Dermis blood vessel endothelial cell (primary cell): ENCODE measurements around the gene RAP1GAP2. TPM values are rescaled to one million over a fixed set of nuclear protein-coding genes. Genes with fewer than 3 reads are reported as not detected.
A peak's percentile ranks its signal among the peaks of the same experiment; 100 is the strongest.
"Not testable (repeated sequence)": the region's sequence is repeated elsewhere in the genome, so short reads cannot be mapped to it uniquely, and the experiment has no call there.

Experiments
- DNase-seq: peaks from one replicate; pipeline ENCODE4 v3.0.0; 2010
- total RNA-seq: library from RNA; depleted of rRNA; stranded (reverse); fragments of >200 nt; gene quantifications from 2 replicates; pipeline ENCODE4 v1.2.3, GENCODE V29; 2014

Gene RAP1GAP2
- total RNA-seq, 1 donor from 2014 or later, result 4.1 TPM

DNA sequence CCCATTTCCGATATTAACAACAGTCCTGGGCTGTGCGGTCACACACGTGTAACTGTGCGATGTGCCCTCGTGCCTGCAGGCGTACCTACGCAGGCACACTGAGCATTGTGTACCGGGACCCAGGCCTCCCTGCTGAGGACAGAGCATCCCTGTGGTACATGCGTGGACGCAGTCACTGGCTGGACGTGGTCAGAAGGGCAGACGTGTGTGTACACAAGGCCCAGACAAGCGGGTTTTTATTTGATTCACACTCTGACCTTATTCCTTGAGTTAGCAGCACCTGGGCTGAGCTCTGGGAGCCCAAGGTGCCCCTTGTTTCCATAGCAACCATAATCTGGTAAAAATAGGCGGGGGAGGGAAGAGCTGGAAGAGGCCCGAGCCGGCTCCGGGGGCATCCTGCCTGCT is 19.5 kb downstream of the RAP1GAP2 start:
- no peak for DNase-seq

GRCh38 chr17:2816688-2817087 is 20.4 kb downstream of the RAP1GAP2 start:
- DNase-seq, result no peak

GRCh38 chr17:2819294-2819693 is 23.1 kb downstream of the RAP1GAP2 start:
- DNase-seq, result not testable (repeated sequence)

DNA sequence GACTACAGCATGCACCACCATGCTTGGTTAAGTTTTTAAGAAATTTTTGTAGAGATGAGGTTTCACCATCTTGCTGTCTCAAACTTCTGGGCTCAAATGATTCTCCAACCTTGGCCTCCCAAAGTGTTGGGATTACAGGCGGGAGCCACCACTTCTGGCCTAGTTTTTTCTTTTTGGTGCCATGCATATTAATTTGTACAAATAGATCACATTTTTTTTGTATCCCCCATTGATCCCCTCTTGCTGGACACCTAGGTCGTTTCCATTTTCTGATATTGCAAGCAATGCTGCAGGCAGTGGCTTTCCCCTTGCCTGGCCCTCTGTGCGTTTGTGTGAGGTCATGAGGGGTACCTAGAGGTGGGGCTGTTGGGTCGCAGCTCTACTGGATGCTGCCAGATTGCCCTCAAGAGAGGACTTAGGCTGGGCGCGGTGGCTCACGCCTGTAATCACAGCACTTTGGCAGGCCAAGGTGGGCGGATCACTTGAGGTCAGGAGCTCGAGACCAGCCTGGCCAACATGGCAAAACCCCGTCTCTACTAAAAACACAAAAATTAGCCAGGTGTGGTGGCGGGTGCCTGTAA is 23.8 kb downstream of the RAP1GAP2 start:
- no peak for DNase-seq

DNA sequence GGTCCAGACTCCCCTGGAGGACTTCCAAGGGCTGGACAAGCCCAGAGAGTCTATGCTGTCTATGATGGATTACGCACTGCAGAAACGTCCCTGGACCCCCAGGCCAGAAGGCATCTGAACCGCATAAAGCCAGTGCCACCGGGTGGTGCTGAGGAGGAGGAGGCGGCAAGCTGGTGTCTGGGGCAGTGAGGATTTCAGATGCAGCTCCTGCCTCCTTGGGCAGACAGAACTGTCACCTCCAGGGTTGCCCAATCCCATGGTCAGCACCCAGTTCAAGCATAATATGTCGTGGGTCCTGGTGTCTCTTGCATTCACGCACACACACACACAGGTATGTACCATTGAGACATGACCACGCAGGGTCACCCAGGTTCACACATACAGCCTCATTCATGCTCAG is 25.6 kb downstream of the RAP1GAP2 start:
- no peak for DNase-seq

GRCh38 chr17:2822358-2822757 is 26.1 kb downstream of the RAP1GAP2 start:
- DNase-seq, result no peak

DNA sequence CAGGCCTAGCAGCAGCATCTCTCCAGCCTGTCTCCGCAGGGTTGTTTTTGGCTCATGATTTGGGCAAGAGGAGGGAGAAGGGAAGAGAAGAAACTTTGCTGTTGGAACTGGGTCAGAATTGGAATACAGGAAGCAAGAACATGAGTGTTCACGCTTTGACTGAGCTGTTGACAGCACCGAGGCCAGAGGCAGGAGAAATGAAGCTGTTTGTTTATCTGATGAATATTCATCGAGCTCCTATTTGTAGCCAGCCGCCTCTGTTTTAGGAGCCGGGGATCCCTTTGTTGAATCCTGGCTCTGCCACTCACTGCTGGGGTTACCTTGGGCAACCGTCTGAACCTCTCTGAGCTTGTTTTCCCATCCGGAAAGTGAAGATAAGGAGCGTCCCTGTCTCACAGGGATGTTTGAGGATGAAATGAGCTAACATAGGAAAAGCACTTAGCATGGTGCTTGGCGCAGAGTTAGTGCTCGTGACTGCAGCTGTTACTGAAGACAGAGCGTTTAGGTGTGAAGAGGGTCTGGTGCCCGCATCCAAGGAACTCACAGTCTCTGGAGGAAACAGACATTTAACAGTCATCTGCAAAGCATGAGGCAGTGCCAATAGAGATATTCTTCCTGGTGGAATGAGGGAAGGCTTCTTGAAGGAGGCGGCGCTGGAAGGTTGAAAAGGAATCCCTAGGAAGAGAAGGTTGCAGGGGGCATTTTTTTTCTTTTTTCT is 29.2 kb downstream of the RAP1GAP2 start:
- DNase-seq, result no peak

- peak; percentile 74 for DNase-seq
These were observed 32.3 kb downstream of the RAP1GAP2 start for GRCh38 chr17:2828397-2829038.

DNA sequence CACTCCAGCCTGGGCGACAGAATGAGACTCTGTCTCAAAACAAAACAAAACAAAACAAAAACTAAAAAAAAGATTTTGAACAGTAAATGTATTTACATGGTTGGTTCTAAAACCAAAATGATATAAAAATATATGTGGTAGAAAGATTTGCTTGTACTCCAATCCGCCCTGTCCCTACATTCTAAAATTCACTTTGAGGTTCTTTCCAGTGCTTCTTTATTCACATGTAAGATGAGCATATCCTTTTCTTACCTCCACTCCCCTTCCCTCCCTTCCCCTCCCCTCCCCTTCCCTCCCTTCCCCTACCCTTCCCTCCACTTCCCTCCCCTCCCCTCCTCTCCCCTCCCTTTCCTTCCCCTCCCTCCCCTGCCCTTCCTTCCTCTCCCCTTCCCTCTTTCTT is 34.4 kb downstream of the RAP1GAP2 start:
- no peak for DNase-seq

GRCh38 chr17:2835780-2836179 is 39.5 kb downstream of the RAP1GAP2 start:
- no peak for DNase-seq

DNA sequence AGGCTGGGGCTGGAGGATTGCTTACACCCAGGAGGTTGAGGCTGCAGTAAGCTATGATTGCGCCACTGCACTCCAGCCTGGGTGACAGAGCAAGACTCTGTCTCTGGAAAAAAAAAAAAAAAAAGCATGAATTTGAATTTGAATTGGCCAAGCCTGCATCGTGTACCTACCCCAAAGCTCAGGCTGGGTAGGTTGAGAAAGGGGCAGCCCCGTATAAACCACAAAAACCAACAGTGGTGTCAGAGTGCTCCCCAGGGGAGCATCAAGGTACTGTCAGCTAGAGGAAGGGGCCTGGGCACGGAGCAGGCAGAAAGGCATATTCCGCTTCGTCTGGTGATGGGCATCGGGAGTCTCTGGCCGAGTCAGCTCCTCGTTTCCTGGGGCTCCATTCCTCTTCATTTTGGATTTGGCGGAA is 40.9 kb downstream of the RAP1GAP2 start:
- no peak for DNase-seq

GRCh38 chr17:2841606-2842005 is 45.4 kb downstream of the RAP1GAP2 start:
- DNase-seq, result peak; percentile 21

- DNase-seq, result no peak
These were observed 46.2 kb downstream of the RAP1GAP2 start for GRCh38 chr17:2842464-2842863.

DNA sequence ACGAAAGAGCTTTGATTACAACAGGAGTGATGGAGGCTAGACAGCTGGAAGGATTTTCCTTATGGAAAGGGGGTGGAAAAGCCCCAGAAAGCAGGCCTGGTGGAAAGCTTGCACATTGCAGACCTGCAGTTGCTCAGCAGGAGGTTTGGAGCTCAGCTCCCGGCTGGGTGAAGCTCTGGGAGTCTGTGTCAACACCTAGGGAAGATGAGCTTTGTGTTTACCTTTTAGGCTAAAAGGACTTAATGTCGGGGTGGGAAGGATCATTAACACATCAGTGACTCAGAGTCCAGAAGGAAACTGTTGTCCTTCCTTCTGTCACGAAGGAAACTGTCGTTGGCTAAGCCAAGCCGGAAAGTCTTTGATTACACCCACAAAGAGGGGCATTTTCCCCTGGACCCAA is 48.2 kb downstream of the RAP1GAP2 start:
- DNase-seq, result peak; percentile 15

- DNase-seq, result no peak
These were observed 51.4 kb downstream of the RAP1GAP2 start for GRCh38 chr17:2847381-2848333.

- DNase-seq, result no peak
These were observed 53.1 kb downstream of the RAP1GAP2 start for GRCh38 chr17:2849327-2849670.

DNA sequence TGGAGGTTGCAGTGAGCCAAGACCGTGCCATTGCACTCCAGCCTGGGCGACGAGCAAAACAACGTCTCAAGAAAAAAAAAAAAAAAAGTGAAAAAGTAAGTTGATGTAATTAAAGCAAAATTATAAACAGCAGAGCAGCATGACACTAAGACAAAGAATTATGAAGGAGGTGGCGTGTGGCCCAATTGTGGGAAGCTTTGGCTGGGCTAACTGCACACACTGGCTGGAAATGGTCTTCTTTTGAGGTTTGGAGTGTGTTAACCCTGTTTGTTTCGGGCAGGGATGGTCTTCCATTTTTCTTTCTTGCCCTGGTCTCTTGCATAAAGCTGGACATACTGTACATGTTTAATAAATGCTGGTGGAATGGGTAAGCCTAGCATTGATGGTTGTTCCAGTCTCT is 54.8 kb downstream of the RAP1GAP2 start:
- DNase-seq, result no peak

GRCh38 chr17:2851615-2852014 is 55.4 kb downstream of the RAP1GAP2 start:
- DNase-seq, result no peak

GRCh38 chr17:2852221-2852620 is 56.0 kb downstream of the RAP1GAP2 start:
- no peak for DNase-seq

DNA sequence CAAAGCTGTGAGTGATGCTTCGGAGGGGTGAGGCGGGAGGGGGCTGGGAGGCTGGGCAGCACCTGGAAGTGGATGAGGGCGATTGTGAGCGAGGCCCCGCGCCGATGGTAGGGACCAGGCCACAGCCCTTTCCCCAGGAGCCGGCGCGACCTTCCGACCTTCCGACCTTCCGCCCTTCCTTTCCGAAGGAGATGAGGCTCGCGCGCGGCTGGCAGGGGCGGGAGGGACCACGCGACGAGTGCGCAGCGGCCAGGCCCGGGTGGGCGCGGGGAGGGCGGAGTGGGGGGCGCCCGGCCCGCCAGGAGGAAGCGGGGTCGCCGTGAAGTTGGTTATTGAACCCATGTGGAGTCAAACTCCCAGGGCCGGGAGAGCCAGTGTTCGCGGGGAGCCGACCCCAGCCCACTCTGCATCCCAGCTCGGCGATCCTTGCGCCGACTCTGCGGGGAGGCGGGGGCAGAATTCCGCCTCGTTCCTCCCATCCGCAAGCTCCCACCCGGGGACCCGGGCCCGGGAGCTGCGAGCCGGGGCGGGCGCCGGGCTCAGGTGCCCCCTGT is 56.6 kb downstream of the RAP1GAP2 start:
- DNase-seq, result no peak

DNA sequence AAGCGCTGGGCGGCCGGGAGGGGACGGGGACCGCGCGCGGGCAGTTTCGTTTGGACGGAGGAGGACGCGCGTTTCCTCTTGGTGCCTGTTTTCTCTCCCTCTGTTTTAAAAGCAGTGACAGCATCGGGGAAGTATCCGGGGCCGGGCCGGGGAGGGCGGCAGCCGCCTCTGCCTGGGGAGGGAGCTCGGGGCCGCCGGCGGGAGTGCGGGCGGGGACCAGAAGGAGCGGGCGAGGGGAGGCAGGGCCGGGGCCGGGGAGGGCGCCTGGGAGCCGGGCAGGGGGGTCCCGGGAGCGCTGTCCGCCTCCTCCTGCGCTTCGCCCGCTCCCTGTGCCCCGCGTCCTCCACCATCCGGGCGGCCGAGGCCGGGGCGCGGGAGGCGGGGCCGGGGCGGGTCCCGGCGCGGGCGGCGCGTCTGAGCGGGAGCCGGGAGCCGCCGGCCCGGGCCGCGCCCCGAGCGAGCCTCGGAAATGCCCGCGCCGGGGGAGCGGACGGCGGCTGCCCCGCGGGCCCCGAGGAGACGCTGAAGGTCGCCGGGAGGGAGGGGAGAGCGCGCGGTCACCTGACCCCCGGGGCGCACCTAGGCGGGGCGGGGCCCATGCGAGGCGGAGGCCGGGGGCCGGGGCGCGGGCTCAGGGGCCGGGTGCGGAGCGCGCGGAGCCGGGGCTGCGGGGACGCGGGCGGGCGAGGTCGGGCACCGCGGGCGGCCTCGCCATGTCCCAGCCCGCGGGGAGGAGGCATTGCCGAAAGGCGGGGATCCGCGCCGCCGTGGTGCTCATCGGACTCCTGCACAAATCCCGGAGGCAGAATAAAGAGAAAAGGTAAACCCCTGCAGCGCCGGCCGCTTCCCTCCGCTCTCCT is 57.3 kb downstream of the RAP1GAP2 start:
- peak; percentile 19 for DNase-seq
